Measurements from ENCODE around the gene ZACN.
"Not testable (repeated sequence)": the region's sequence is repeated elsewhere in the genome, so short reads cannot be mapped to it uniquely, and the experiment has no call there.

Gene ZACN

GRCh38 chr17:76076765-76077583, 2.0 kb upstream of the ZACN start:
- H3K27me3 ChIP-seq (ENCODE audit: low read depth, low read length): peaks cover 59% of the 10 kb centered on the region
- H3K36me3 ChIP-seq (ENCODE audit: control insufficient read depth in 1 of 2, insufficient read depth in 2 of 2, low read length in 2 of 2): peaks cover 0 to under 1% of the 10 kb centered on the region in 2 donors
- no peaks in the 10 kb centered on the region for H3K9me3 ChIP-seq (ENCODE audit: control insufficient read depth in 1 of 2, low read length in 2 of 2)
- H3K27ac ChIP-seq (ENCODE audit: low read length): no peak overlapping the region
- H3K4me3 ChIP-seq (ENCODE audit: low read depth in 1 of 2, low read length in 2 of 2): peak overlapping the region in 1 of 2 donors; percentile 52
- peaks cover 0 to 52% of the 10 kb centered on the region in 2 donors for H3K4me1 ChIP-seq (ENCODE audit: control insufficient read depth in 1 of 2, insufficient read depth in 2 of 2, low read length in 2 of 2)

DNA sequence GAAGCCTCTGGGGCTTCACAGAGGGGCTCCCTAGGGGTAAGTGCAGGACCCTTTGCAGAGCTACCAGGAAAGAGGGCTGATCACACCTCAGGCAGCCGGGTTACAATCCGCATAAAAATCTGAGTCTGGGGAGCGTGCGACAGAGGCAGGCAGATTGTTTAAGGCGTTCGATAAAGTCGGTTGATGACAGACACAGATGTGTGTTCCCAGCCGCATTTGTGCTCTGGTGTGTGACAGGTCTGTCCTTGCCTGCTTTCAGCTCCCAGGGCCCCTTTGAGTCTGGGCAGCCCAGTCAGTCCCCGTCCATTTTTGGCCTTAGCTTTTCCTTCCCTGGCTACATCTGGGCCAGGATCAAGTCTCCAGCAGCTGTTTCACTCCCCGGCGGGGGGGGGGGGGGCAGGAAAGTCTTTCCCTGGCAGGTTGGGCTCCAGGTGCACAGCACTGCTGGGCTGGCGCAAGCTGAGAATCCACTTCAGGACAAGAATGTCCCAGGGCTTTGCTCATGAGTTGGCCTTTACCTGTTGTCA, 1.3 kb upstream of the ZACN start:
- Histone ChIP-seq H3K9me3 (ENCODE audit: control insufficient read depth in 1 of 2, low read length in 2 of 2) (no peaks in the 10 kb centered on the region), H3K27ac (ENCODE audit: low read length) (no peak overlapping the region), H3K4me1 (ENCODE audit: control insufficient read depth in 1 of 2, insufficient read depth in 2 of 2, low read length in 2 of 2) (peaks cover 0 to 52% of the 10 kb centered on the region in 2 donors), H3K36me3 (ENCODE audit: control insufficient read depth in 1 of 2, insufficient read depth in 2 of 2, low read length in 2 of 2) (peaks cover 0 to 6% of the 10 kb centered on the region in 2 donors), H3K4me3 (ENCODE audit: low read depth in 1 of 2, low read length in 2 of 2) (no peak overlapping the region), H3K27me3 (ENCODE audit: low read depth, low read length) (peaks cover 59% of the 10 kb centered on the region)

DNA sequence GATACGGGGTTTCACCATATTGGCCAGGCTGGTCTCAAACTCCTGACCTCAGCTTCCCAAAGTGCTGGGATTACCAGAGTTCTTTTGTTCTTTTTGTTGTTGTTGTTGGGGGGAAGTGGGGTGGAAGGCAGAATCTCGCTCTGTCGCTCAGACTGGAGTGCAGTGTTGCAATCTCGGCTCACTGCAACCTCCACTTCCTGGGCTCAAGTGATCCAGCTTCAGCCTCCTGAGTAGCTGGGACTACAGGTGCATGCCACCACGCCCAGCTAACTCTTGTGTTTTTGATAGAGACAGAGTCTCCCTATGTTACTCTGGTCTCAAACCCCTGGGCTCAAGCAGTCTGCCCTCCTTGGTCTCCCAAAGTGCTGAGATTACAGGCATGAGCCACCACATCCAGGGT, 612 bp upstream of the ZACN start:
- H3K36me3 ChIP-seq (ENCODE audit: control insufficient read depth in 1 of 2, insufficient read depth in 2 of 2, low read length in 2 of 2): peaks cover 0 to 14% of the 10 kb centered on the region in 2 donors
- not testable (repeated sequence) for H3K4me3 ChIP-seq (ENCODE audit: low read depth in 1 of 2, low read length in 2 of 2); H3K9me3 ChIP-seq (ENCODE audit: control insufficient read depth in 1 of 2, low read length in 2 of 2); H3K27ac ChIP-seq (ENCODE audit: low read length)
- H3K27me3 ChIP-seq (ENCODE audit: low read depth, low read length): peaks cover 59% of the 10 kb centered on the region
- peaks cover 0 to 47% of the 10 kb centered on the region in 2 donors for H3K4me1 ChIP-seq (ENCODE audit: control insufficient read depth in 1 of 2, insufficient read depth in 2 of 2, low read length in 2 of 2)

GRCh38 chr17:76079535-76079955, 563 bp downstream of the ZACN start:
- H3K9me3 ChIP-seq (ENCODE audit: control insufficient read depth in 1 of 2, low read length in 2 of 2): no peaks in the 10 kb centered on the region
- H3K27me3 ChIP-seq (ENCODE audit: low read depth, low read length): peaks cover 51% of the 10 kb centered on the region
- H3K36me3 ChIP-seq (ENCODE audit: control insufficient read depth in 1 of 2, insufficient read depth in 2 of 2, low read length in 2 of 2): peaks cover 8 to 25% of the 10 kb centered on the region in 2 donors
- no peak overlapping the region for H3K27ac ChIP-seq (ENCODE audit: low read length)
- H3K4me1 ChIP-seq (ENCODE audit: control insufficient read depth in 1 of 2, insufficient read depth in 2 of 2, low read length in 2 of 2): peaks cover 0 to 42% of the 10 kb centered on the region in 2 donors
- no peak overlapping the region for H3K4me3 ChIP-seq (ENCODE audit: low read depth in 1 of 2, low read length in 2 of 2)

DNA sequence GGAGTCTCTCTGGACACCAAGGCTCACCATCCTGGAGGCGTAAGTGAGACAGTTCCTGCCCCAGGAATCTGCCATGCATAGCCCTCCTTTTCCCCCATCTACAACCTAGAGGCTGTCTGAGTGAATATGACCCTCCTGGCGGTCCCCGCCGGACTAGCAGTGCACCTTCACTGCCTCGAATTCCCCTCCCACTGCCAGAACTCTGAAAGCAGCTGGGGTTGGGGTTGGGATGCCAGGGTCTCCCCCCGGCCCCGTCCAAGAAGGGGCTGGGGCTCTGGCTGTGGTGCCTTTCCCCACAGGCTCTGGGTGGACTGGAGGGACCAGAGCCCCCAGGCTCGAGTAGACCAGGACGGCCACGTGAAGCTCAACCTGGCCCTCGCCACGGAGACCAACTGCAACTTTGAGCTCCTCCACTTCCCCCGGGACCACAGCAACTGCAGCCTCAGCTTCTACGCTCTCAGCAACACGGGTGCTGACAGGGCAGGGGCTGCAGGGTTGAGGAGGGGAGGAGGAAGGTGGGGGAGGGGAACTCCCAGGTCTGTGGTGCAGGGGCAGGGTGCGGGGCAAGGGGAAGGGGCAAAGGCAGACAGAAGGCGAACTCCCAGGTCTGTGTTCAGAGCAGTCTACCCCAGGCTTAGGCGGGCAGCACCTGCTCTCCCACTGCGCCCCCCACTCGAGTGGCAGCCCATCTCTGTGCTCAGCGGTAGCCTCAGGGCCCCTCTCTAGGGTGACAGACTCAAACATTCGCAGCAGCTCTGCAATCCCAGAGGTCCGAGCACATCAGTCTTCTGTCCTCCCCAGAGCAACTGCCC, 1.2 kb downstream of the ZACN start:
- Histone ChIP-seq H3K9me3 (ENCODE audit: control insufficient read depth in 1 of 2, low read length in 2 of 2) (no peaks in the 10 kb centered on the region), H3K4me1 (ENCODE audit: control insufficient read depth in 1 of 2, insufficient read depth in 2 of 2, low read length in 2 of 2) (peaks cover 0 to 36% of the 10 kb centered on the region in 2 donors), H3K36me3 (ENCODE audit: control insufficient read depth in 1 of 2, insufficient read depth in 2 of 2, low read length in 2 of 2) (peaks cover 14 to 32% of the 10 kb centered on the region in 2 donors), H3K4me3 (ENCODE audit: low read depth in 1 of 2, low read length in 2 of 2) (no peak overlapping the region), H3K27me3 (ENCODE audit: low read depth, low read length) (peaks cover 45% of the 10 kb centered on the region), H3K27ac (ENCODE audit: low read length) (no peak overlapping the region)

- Histone ChIP-seq H3K27me3 (ENCODE audit: low read depth, low read length) (peaks cover 39% of the 10 kb centered on the region), H3K9me3 (ENCODE audit: control insufficient read depth in 1 of 2, low read length in 2 of 2) (no peaks in the 10 kb centered on the region), H3K4me1 (ENCODE audit: control insufficient read depth in 1 of 2, insufficient read depth in 2 of 2, low read length in 2 of 2) (peaks cover 0 to 30% of the 10 kb centered on the region in 2 donors), H3K4me3 (ENCODE audit: low read depth in 1 of 2, low read length in 2 of 2) (no peak overlapping the region), H3K27ac (ENCODE audit: low read length) (no peak overlapping the region), H3K36me3 (ENCODE audit: control insufficient read depth in 1 of 2, insufficient read depth in 2 of 2, low read length in 2 of 2) (peaks cover 20 to 38% of the 10 kb centered on the region in 2 donors)
Observed at GRCh38 chr17:76080768-76081287, 1.8 kb downstream of the ZACN start.

DNA sequence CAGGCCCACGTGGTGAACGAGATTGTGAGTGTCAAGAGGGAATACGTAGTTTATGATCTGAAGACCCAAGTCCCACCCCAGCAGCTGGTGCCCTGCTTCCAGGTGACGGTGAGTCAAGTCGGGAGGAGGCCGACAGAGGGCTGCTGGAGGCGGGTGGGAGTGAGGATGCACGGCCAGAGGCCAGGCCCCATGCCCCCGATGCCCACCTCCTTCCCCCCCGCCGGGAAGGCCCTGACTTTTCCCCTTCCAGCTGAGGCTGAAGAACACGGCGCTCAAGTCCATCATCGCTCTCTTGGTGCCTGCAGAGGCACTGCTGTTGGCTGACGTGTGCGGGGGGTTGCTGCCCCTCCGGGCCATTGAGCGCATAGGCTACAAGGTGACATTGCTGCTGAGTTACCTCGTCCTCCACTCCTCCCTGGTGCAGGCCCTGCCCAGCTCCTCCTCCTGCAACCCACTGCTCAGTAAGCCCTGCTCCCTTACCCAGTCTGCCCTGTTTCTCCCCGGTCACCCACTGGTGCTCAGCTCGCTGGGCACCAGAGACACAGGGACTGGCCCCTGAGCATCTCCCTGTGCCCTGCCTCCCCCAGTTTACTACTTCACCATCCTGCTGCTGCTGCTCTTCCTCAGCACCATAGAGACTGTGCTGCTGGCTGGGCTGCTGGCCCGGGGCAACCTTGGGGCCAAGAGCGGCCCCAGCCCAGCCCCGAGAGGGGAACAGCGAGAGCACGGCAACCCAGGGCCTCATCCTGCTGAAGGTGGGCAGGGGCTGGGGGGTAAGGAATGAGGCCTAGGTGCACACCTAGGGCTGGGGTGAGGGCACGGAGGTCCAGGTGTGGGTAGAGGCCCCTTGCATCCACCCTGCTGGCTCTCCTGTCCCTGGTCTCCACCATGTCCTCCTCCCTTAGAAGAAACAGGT, 2.6 kb downstream of the ZACN start:
- Histone ChIP-seq H3K27ac (ENCODE audit: low read length) (no peak overlapping the region), H3K27me3 (ENCODE audit: low read depth, low read length) (peaks cover 31% of the 10 kb centered on the region), H3K36me3 (ENCODE audit: control insufficient read depth in 1 of 2, insufficient read depth in 2 of 2, low read length in 2 of 2) (peaks cover 27 to 46% of the 10 kb centered on the region in 2 donors), H3K4me3 (ENCODE audit: low read depth in 1 of 2, low read length in 2 of 2) (no peak overlapping the region), H3K9me3 (ENCODE audit: control insufficient read depth in 1 of 2, low read length in 2 of 2) (no peaks in the 10 kb centered on the region), H3K4me1 (ENCODE audit: control insufficient read depth in 1 of 2, insufficient read depth in 2 of 2, low read length in 2 of 2) (peaks cover 0 to 22% of the 10 kb centered on the region in 2 donors)

DNA sequence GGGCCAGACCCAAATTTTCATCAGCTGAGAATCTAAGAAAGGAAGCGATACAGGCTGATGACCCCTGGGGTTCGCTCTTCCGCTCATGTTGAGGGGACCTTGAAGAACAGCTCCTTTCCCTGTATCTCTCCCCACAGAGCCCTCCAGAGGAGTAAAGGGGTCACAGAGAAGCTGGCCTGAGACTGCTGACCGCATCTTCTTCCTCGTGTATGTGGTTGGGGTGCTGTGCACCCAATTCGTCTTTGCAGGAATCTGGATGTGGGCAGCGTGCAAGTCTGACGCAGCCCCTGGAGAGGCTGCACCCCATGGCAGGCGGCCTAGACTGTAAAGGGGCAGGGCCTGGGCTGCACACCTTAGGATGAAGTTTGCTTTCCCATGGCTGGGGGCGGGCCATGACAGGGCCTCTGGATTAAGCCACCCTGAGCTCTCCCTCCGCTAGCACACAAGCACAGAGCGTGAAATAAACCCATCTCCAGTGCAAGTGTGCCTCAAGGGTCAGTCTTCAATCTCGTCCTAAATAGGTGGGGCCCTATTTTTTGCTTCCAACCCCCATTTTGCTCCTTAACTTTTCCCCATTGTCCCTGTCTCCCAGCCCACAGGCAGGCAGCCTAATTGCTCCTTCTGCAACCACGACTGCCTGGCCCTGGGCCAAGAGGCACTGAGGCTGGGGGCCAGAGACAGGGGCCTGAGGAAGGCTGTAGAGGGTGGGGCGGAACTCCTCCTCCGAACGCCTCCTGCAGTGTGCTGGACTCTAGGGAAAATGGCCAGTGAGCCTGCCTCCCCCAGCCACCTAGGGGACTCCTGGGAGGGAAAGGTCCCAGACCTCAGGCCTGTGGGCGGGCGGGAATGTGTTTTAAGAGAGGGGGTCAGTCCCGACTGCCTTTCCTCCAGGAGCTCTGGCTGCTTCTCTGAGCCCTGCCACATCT, 3.6 kb downstream of the ZACN start:
- Histone ChIP-seq H3K27me3 (ENCODE audit: low read depth, low read length) (peaks cover 21% of the 10 kb centered on the region), H3K9me3 (ENCODE audit: control insufficient read depth in 1 of 2, low read length in 2 of 2) (no peaks in the 10 kb centered on the region)

GRCh38 chr17:76083536-76084182, 4.7 kb downstream of the ZACN start:
- H3K4me1 ChIP-seq (ENCODE audit: control insufficient read depth in 1 of 2, insufficient read depth in 2 of 2, low read length in 2 of 2): peaks cover 0 to 11% of the 10 kb centered on the region in 2 donors
- H3K27ac ChIP-seq (ENCODE audit: low read length): no peak overlapping the region
- H3K9me3 ChIP-seq (ENCODE audit: control insufficient read depth in 1 of 2, low read length in 2 of 2): no peaks in the 10 kb centered on the region
- H3K4me3 ChIP-seq (ENCODE audit: low read depth in 1 of 2, low read length in 2 of 2): no peak overlapping the region
- peaks cover 48 to 67% of the 10 kb centered on the region in 2 donors for H3K36me3 ChIP-seq (ENCODE audit: control insufficient read depth in 1 of 2, insufficient read depth in 2 of 2, low read length in 2 of 2)
- H3K27me3 ChIP-seq (ENCODE audit: low read depth, low read length): peaks cover 13% of the 10 kb centered on the region

More for the DNA sequence above, 3.6 kb downstream of the ZACN start:
- H3K4me1 ChIP-seq (ENCODE audit: control insufficient read depth in 1 of 2, insufficient read depth in 2 of 2, low read length in 2 of 2): peaks cover 0 to 12% of the 10 kb centered on the region in 2 donors
- H3K36me3 ChIP-seq (ENCODE audit: control insufficient read depth in 1 of 2, insufficient read depth in 2 of 2, low read length in 2 of 2): peaks cover 38 to 56% of the 10 kb centered on the region in 2 donors
- no peak overlapping the region for H3K27ac ChIP-seq (ENCODE audit: low read length)
- no peak overlapping the region for H3K4me3 ChIP-seq (ENCODE audit: low read depth in 1 of 2, low read length in 2 of 2)

Measured in muscle layer of duodenum (tissue), 2 donors.